SK-N-SH treated with all-trans-retinoic acid at 6 μM for 48 hours (cell line): ENCODE measurements around the gene SGF29.
"Not testable (repeated sequence)": the region's sequence is repeated elsewhere in the genome, so short reads cannot be mapped to it uniquely, and the experiment has no call there.

ENCODE experiments used
- ATAC-seq: fragments of 200-7000 bp; cut with Tn5 transposase; 3 replicates; pipeline ENCODE4 v1.9.1; 2020; ENCODE audit warnings: mild to moderate bottlenecking, moderate library complexity
- ARNTL ChIP-seq: fragments of 450-650 bp; formaldehyde crosslinking; IDR thresholded peaks from 2 replicates; pipeline ENCODE4 v1.5.0; 2020; ENCODE audit warnings: low read depth, mild to moderate bottlenecking, moderate library complexity, borderline replicate concordance
- ESRRG ChIP-seq: fragments of 250-450 bp; sonication (Bioruptor Pico); IDR thresholded peaks from 2 replicates; pipeline ENCODE4 v1.6.1; 2021; ENCODE audit warnings: mild to moderate bottlenecking
- GLIS3 ChIP-seq: fragments of 250-450 bp; sonication (Bioruptor Pico); IDR thresholded peaks from 2 replicates; pipeline ENCODE4 v1.5.0; 2020; ENCODE audit warnings: mild to moderate bottlenecking, moderate library complexity
- PPARA ChIP-seq: fragments of 250-450 bp; sonication (Bioruptor Pico); IDR thresholded peaks from 2 replicates; pipeline ENCODE4 v1.5.0; 2020; ENCODE audit warnings: mild to moderate bottlenecking, borderline replicate concordance
- RARB ChIP-seq: fragments of 250-450 bp; sonication (Bioruptor Pico); IDR thresholded peaks from 2 replicates; pipeline ENCODE4 v1.8.0; 2021; ENCODE audit warnings: mild to moderate bottlenecking, moderate library complexity
- SNAI2 ChIP-seq: fragments of 250-450 bp; sonication (Bioruptor Pico); IDR thresholded peaks from 2 replicates; pipeline ENCODE4 v1.5.0; 2020; ENCODE audit warnings: mild to moderate bottlenecking, moderate library complexity
- TCF4 ChIP-seq: fragments of 250-450 bp; sonication (Bioruptor Pico); IDR thresholded peaks from 2 replicates; pipeline ENCODE4 v1.8.0; 2021; ENCODE audit warnings: mild to moderate bottlenecking, moderate library complexity, borderline replicate concordance
- TOX ChIP-seq: fragments of 250-450 bp; sonication (Bioruptor Pico); IDR thresholded peaks from 2 replicates; pipeline ENCODE4 v1.8.0; 2021; ENCODE audit warnings: mild to moderate bottlenecking, moderate library complexity, borderline replicate concordance
- ZFP3 ChIP-seq: fragments of 250-450 bp; sonication (Bioruptor Pico); IDR thresholded peaks from 2 replicates; pipeline ENCODE4 v1.5.0; 2020; ENCODE audit warnings: mild to moderate bottlenecking, moderate library complexity
- ZNF565 ChIP-seq: fragments of 450-650 bp; formaldehyde crosslinking; conservative IDR thresholded peaks from 2 replicates; pipeline ENCODE4 v1.5.0; 2020; ENCODE audit warnings: low read depth, mild to moderate bottlenecking, moderate library complexity
- ZNF70 ChIP-seq: fragments of 450-650 bp; formaldehyde crosslinking; IDR thresholded peaks from 2 replicates; pipeline ENCODE4 v1.5.0; 2020; ENCODE audit warnings: mild to moderate bottlenecking, moderate library complexity
- ZNF8 ChIP-seq: fragments of 450-650 bp; formaldehyde crosslinking; IDR thresholded peaks from 2 replicates; pipeline ENCODE4 v1.5.0; 2020; ENCODE audit warnings: mild to moderate bottlenecking, moderate library complexity
- TF ChIP-seq, protein P1 (sequence below): fragments of 250-450 bp; sonication (Bioruptor Pico); IDR thresholded peaks from 2 replicates; pipeline ENCODE4 v1.8.0; 2020; ENCODE audit warnings: mild to moderate bottlenecking, moderate library complexity, borderline replicate concordance
- TF ChIP-seq, protein P2 (sequence below): fragments of 250-450 bp; sonication (Bioruptor Pico); IDR thresholded peaks from 2 replicates; pipeline ENCODE4 v1.5.1; 2020; ENCODE audit warnings: low read depth, mild to moderate bottlenecking, moderate library complexity
- TF ChIP-seq, protein P3 (sequence below): fragments of 250-450 bp; sonication (Bioruptor Pico); IDR thresholded peaks from 2 replicates; pipeline ENCODE4 v1.5.0; 2020; ENCODE audit warnings: mild to moderate bottlenecking, moderate library complexity
- TF ChIP-seq, protein P4 (sequence below): fragments of 250-450 bp; sonication (Bioruptor Pico); IDR thresholded peaks from 2 replicates; pipeline ENCODE4 v1.5.1; 2021; ENCODE audit warnings: mild to moderate bottlenecking, moderate library complexity

The SGF29 gene

DNA sequence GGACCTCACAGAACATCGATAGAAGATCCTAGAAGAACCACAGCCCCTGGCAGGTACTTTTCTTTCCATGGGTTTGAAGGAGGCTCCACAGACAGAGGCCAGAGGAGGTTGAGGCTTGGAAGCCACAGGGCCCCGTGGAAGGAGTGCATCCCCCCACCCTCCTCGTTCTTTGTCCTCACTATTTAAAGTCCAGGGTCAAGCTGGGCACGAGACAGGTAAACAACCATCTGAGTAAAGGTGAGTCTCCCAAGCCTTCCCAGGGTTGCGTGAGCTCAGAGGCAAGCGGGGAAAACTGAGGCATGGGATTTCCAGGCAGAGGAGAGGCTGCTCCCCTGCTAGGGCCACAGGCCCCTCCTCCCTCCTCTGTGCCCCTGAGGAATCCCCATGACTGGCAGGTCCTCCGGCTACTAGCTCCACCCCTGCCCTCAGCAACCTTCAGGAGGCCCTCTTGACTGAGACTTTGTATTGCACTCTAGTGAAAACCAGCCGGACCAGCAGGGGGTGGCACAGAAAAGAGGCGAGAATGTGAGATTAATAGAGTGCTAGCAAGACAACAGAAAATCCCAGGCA is 44.1 kb downstream of the SGF29 start:
- ATAC-seq: no peak; the same call in 2 of the 3 replicates
- no peak for TF ChIP-seq RARB (CRISPR knock-in tag)
- no peak for TF ChIP-seq ARNTL
- TF ChIP-seq, protein P1, sequence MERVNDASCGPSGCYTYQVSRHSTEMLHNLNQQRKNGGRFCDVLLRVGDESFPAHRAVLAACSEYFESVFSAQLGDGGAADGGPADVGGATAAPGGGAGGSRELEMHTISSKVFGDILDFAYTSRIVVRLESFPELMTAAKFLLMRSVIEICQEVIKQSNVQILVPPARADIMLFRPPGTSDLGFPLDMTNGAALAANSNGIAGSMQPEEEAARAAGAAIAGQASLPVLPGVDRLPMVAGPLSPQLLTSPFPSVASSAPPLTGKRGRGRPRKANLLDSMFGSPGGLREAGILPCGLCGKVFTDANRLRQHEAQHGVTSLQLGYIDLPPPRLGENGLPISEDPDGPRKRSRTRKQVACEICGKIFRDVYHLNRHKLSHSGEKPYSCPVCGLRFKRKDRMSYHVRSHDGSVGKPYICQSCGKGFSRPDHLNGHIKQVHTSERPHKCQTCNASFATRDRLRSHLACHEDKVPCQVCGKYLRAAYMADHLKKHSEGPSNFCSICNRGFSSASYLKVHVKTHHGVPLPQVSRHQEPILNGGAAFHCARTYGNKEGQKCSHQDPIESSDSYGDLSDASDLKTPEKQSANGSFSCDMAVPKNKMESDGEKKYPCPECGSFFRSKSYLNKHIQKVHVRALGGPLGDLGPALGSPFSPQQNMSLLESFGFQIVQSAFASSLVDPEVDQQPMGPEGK (CRISPR knock-in tag): no peak
- TF ChIP-seq ZNF70 (CRISPR knock-in tag): no peak
- TF ChIP-seq ZNF8: no peak
- no peak for TF ChIP-seq ESRRG (CRISPR knock-in tag)
- no peak for TF ChIP-seq GLIS3 (CRISPR knock-in tag)
- TF ChIP-seq TOX (CRISPR knock-in tag): no peak

DNA sequence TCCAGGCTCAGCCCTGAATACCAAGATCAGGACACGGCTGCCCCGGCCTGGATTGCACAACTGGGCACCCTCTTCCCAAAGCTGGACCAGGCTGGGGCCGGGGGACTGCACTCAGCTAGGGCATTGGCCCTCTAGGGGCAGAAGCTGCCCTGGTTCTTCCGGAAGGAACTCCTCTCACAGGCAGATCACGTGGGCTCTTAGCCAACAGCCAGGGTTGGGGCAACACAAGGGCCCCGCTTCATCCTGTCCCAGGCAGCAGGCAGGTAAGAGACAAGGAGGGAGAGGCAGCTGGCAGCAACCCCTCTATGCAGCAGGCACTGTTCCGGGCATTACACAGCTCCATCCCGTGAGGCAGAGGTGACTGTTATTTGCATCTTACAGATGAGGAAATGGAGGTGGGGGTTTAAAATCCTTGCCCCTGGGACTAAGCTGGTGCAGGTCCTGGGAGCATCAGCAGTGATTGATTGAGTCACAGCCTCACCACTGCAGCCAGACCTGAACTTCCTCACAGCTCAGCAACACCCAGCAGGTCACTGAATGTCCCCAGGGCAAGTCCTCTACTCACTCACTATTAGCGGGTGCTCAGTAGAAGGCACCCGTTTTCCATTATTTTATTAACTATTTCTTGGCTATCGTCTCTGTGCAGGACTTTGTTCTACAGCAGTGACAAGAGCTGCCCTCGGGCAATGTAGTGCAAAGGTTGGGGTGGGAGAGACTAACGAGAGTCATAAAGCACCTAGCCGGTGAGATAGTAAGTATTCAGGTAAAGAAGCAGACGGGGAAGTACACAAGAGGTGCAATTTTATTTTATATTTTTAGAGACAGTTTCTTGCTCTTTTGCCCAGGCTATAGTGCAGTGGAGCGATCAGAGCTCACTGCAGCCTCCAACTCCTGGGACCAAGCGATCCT is 45.9 kb downstream of the SGF29 start:
- ATAC-seq: peak; percentile 45

DNA sequence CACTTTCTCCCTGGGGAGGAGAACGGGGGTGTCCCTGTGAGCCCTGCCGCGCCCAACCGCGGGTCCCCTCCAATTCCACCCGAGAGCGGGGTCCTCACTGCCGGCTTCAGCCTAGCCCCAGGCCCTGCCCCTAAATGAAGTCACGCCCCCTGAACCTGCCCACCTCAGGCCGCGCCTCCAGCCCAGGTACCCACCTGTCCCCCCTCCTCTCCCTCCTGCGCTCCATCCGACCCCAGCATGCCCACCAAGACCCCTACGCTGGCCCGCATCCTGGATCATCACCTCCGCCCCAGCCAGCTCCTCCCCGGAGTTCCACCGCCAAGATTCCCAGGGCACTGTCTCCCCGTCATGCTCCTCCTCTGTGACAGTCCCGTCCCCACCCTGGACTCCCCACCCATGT is 47.2 kb downstream of the SGF29 start:
- not testable (repeated sequence) for ATAC-seq

DNA sequence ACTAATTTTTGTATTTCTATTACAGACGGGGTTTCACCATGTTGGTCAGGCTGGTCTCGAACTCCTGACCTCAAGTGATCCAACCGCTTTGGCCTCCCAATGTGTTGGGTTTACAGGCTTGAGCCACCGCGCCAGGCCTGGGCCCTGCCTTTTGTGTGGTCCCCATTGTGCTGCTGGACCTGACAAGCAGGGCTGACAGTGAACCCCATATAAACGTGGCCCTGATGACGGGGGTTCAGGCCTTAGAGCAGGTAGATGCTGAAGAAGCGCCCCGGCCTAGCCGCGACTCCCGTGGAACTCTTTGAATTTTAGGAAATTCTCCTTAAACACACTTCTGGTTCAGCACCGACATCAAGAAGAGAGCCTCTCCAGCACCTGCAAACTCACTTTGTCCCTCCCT is 47.9 kb downstream of the SGF29 start:
- ATAC-seq: not testable (repeated sequence)

DNA sequence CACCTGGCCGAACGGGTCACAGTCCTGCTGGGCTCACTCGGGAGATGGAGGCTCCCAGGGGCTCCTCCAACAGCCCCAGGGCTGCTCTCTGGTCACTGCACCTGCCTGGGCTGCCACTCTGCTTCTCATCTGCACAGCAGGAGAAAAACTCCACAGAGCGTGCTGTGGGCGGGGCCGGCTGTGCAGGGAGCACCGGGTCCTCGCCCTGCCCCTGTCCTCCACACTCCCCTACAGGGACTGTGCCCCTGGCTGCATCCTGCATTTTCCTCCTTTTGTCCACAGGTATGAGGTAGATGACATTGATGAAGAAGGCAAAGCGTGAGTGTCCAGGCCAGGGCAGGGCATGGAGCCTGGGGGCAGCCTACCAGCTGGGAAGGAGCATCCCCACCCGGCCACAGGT is 48.3 kb downstream of the SGF29 start:
- ATAC-seq: not testable (repeated sequence)

DNA sequence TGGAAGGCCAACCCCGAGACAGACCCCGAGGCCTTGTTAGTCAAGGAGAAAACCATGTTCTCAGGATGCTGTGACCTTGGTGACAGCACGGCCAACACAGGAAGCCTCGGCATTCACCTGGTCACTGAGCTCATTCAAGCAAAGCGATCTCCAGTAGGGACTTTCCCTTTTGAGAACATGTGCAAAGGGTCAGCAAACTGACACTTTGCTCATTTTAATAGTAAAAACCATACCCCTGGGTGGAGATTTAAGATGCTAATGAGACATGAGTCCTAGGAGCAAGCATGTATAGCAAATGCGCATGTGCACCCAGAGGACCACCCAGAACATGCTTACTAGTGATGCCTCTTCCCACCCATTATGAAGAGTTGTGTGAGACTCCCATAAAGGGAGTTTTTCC is 48.8 kb downstream of the SGF29 start:
- no peak for ATAC-seq
- TF ChIP-seq, protein P1 (CRISPR knock-in tag): no peak
- TF ChIP-seq ZNF565 (CRISPR knock-in tag) (no peak), TCF4 (CRISPR knock-in tag) (no peak), ZNF8 (no peak), PPARA (no peak), RARB (CRISPR knock-in tag) (no peak), ZFP3 (CRISPR knock-in tag) (no peak), SNAI2 (CRISPR knock-in tag) (no peak)
- TF ChIP-seq, protein P2, sequence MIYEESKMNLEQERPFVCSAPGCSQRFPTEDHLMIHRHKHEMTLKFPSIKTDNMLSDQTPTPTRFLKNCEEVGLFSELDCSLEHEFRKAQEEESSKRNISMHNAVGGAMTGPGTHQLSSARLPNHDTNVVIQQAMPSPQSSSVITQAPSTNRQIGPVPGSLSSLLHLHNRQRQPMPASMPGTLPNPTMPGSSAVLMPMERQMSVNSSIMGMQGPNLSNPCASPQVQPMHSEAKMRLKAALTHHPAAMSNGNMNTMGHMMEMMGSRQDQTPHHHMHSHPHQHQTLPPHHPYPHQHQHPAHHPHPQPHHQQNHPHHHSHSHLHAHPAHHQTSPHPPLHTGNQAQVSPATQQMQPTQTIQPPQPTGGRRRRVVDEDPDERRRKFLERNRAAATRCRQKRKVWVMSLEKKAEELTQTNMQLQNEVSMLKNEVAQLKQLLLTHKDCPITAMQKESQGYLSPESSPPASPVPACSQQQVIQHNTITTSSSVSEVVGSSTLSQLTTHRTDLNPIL: no peak
- TF ChIP-seq, protein P3, sequence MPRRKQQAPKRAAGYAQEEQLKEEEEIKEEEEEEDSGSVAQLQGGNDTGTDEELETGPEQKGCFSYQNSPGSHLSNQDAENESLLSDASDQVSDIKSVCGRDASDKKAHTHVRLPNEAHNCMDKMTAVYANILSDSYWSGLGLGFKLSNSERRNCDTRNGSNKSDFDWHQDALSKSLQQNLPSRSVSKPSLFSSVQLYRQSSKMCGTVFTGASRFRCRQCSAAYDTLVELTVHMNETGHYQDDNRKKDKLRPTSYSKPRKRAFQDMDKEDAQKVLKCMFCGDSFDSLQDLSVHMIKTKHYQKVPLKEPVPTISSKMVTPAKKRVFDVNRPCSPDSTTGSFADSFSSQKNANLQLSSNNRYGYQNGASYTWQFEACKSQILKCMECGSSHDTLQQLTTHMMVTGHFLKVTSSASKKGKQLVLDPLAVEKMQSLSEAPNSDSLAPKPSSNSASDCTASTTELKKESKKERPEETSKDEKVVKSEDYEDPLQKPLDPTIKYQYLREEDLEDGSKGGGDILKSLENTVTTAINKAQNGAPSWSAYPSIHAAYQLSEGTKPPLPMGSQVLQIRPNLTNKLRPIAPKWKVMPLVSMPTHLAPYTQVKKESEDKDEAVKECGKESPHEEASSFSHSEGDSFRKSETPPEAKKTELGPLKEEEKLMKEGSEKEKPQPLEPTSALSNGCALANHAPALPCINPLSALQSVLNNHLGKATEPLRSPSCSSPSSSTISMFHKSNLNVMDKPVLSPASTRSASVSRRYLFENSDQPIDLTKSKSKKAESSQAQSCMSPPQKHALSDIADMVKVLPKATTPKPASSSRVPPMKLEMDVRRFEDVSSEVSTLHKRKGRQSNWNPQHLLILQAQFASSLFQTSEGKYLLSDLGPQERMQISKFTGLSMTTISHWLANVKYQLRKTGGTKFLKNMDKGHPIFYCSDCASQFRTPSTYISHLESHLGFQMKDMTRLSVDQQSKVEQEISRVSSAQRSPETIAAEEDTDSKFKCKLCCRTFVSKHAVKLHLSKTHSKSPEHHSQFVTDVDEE (CRISPR knock-in tag): no peak
- TF ChIP-seq, protein P4, sequence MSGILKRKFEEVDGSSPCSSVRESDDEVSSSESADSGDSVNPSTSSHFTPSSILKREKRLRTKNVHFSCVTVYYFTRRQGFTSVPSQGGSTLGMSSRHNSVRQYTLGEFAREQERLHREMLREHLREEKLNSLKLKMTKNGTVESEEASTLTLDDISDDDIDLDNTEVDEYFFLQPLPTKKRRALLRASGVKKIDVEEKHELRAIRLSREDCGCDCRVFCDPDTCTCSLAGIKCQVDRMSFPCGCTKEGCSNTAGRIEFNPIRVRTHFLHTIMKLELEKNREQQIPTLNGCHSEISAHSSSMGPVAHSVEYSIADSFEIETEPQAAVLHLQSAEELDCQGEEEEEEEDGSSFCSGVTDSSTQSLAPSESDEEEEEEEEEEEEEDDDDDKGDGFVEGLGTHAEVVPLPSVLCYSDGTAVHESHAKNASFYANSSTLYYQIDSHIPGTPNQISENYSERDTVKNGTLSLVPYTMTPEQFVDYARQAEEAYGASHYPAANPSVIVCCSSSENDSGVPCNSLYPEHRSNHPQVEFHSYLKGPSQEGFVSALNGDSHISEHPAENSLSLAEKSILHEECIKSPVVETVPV (CRISPR knock-in tag): no peak
- TF ChIP-seq, all 23 proteins: peak for 0
